HL-60 (cell line): ENCODE measurements around the gene MAST2.

Experiments used
- CTCF ChIP-seq: IDR thresholded peaks from one replicate; pipeline ENCODE4 v1.5.1; 2011; ENCODE audit warnings: low read length, control low read depth, inconsistent platforms; ENCODE audit not compliant: insufficient read depth
- GABPA ChIP-seq: IDR thresholded peaks from 2 replicates; pipeline ENCODE4 v1.6.1; 2012; ENCODE audit warnings: low read depth
- POLR2AphosphoS5 ChIP-seq: IDR thresholded peaks from 2 replicates; pipeline ENCODE4 v1.6.1; 2012; ENCODE audit warnings: low read depth
- REST ChIP-seq: IDR thresholded peaks from 2 replicates; pipeline ENCODE4 v1.6.1; 2012; ENCODE audit warnings: low read depth; ENCODE audit not compliant: insufficient replicate concordance
- SPI1 ChIP-seq: IDR thresholded peaks from 2 replicates; pipeline ENCODE4 v1.6.1; 2012; ENCODE audit warnings: low read depth, mild to moderate bottlenecking, borderline replicate concordance

- no peak for TF ChIP-seq CTCF
- TF ChIP-seq REST: no peak
- TF ChIP-seq GABPA: no peak
- TF ChIP-seq POLR2AphosphoS5: no peak
- TF ChIP-seq SPI1: no peak
Measured at GRCh38 chr1:45833361-45833760, 29.9 kb downstream of the MAST2 start.
